Duodenal mucosa (tissue), 2 donors: Measurements from ENCODE around the gene ADCY2.

Source experiments
- H3K27ac ChIP-seq: one replicate; pipeline ENCODE4 v1.7.0; 2013; ENCODE audit warnings: low read depth, low read length
- H3K27me3 ChIP-seq, 2 donors: one replicate each; pipeline ENCODE4 v1.7.0; 2013; ENCODE audit warnings: low read length in 2 of 2, control low read depth in 1 of 2; ENCODE audit not compliant: insufficient read depth in 2 of 2, control insufficient read depth in 1 of 2
- H3K36me3 ChIP-seq, 2 donors: one replicate each; pipeline ENCODE4 v1.7.0; 2013; ENCODE audit warnings: low read length in 2 of 2, control low read depth in 1 of 2; ENCODE audit not compliant: insufficient read depth in 2 of 2, control insufficient read depth in 1 of 2
- H3K4me1 ChIP-seq, 2 donors: one replicate each; pipeline ENCODE4 v1.7.0; 2013; ENCODE audit warnings: low read length in 2 of 2, control low read depth in 1 of 2; ENCODE audit not compliant: insufficient read depth in 2 of 2, control insufficient read depth in 1 of 2
- H3K4me3 ChIP-seq, 2 donors: one replicate each; pipeline ENCODE4 v1.7.0; 2013; ENCODE audit warnings: low read length in 2 of 2, low read depth in 1 of 2
- H3K9ac ChIP-seq, 2 donors: one replicate each; pipeline ENCODE4 v1.7.0; 2013; ENCODE audit warnings: low read length in 2 of 2, low read depth in 1 of 2
- H3K9me3 ChIP-seq, 2 donors: one replicate each; pipeline ENCODE4 v1.7.0; 2013; ENCODE audit warnings: low read length in 2 of 2, control low read depth in 1 of 2; ENCODE audit not compliant: control insufficient read depth in 1 of 2

Gene ADCY2

DNA sequence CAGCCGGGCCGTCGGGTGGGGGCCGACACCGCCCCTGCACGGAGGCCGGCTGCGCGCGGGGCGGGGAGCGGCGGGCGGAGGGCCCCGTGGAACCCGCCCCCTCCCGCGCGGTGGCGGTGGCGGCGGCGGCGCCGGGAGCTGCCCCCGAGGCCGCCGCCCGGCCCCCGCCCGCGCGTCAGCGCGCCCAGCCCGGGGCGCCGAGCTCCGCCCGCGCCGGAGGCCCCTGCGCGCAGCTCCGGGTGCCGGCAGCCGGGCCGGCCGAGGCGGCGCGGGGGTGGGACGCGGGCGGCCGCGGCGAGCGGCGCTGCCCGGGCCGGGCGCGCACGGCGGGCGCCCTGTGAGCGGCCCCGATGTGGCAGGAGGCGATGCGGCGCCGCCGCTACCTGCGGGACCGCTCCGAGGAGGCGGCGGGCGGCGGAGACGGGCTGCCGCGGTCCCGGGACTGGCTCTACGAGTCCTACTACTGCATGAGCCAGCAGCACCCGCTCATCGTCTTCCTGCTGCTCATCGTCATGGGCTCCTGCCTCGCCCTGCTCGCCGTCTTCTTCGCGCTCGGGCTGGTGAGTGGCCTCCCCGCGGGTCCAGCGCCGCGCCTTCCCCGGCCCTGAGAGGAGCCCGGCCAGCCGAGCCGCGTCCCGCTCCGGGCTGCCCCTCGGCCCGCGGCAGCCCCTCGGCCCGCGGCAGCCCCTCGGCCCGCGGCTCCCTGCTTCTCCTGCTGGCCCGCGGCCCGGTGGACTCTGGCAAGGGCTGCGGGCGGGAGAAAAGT is at the start of gene ADCY2:
TSS of gene ADCY2 (plus strand) at position 192 of the 766 bp plus-strand sequence. CDS start at position 351, 159 bp downstream.
- Histone ChIP-seq H3K27ac (no peak within 1 kb of the TSS), H3K9ac (peak within 1 kb of the TSS in 1 of 2 donors; percentile 0), H3K27me3 (peaks cover 20 to 27% of the 10 kb centered on the region in 2 donors)

DNA sequence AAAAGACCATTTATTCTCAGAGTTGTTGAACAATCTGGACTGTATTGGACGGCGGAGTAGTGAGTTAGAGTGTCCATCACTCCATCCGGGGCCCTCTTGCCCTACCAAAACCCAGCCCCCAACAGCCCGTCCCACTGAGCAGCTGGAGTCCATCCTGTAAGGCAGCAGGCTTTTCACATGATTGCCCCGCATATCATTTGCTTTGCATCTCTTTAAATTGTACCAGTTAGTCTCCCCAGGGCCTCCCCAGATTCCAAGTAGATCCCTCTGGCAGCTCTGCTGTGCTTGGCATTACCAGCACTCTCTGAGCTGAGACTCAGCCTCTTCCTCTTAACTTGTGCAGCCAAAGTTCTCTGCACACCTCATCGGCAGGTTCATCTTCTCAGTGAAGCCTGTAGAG is 48.6 kb upstream of the ADCY2 start:
- no peak overlapping the region for H3K4me3 ChIP-seq
- H3K27ac ChIP-seq = no peak overlapping the region
- H3K4me1 ChIP-seq = no peaks in the 10 kb centered on the region
- no peaks in the 10 kb centered on the region for H3K27me3 ChIP-seq
- H3K9me3 ChIP-seq = no peaks in the 10 kb centered on the region
- H3K9ac ChIP-seq = no peak overlapping the region
- H3K36me3 ChIP-seq = no peaks in the 10 kb centered on the region

More for the DNA sequence above, at the start of gene ADCY2:
- H3K4me3 ChIP-seq = peak within 1 kb of the TSS; percentile 63 to 66
- H3K4me1 ChIP-seq = peaks cover 19 to 21% of the 10 kb centered on the region in 2 donors
- no peaks in the 10 kb centered on the region for H3K9me3 ChIP-seq
- H3K36me3 ChIP-seq = no peaks in the 10 kb centered on the region

GRCh38 chr5:7348168-7348854 is 47.6 kb upstream of the ADCY2 start:
- no peak overlapping the region for H3K27ac ChIP-seq
- H3K9ac ChIP-seq = no peak overlapping the region
- H3K4me3 ChIP-seq = no peak overlapping the region
- H3K9me3 ChIP-seq = no peaks in the 10 kb centered on the region
- H3K27me3 ChIP-seq = no peaks in the 10 kb centered on the region
- H3K4me1 ChIP-seq = no peaks in the 10 kb centered on the region
- H3K36me3 ChIP-seq = no peaks in the 10 kb centered on the region

DNA sequence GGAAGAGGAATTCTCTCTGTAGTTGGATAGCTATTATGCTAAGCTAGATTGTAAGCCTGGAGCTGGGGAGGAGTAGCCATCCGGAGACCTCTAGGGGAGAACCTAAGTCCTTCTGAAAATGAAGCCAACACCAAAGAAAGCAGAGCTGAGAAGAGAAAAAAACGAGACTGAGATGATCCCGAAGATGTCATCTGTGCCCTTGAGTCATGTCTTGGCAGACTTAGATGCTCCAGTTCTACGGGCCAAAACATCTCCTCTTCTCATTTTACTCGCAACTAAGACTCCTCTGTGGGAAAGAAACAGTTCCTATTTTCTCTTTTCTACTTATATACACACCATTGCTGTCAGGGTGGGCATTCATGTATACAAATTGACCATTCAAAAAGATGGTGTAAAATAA is 34.3 kb upstream of the ADCY2 start:
- no peaks in the 10 kb centered on the region for H3K27me3 ChIP-seq
- no peaks in the 10 kb centered on the region for H3K36me3 ChIP-seq
- no peak overlapping the region for H3K27ac ChIP-seq
- H3K9ac ChIP-seq = no peak overlapping the region
- H3K9me3 ChIP-seq = no peaks in the 10 kb centered on the region
- no peak overlapping the region for H3K4me3 ChIP-seq
- H3K4me1 ChIP-seq = no peaks in the 10 kb centered on the region

GRCh38 chr5:7363067-7363677 is 32.8 kb upstream of the ADCY2 start:
- no peak overlapping the region for H3K27ac ChIP-seq
- H3K9me3 ChIP-seq = no peaks in the 10 kb centered on the region
- no peaks in the 10 kb centered on the region for H3K36me3 ChIP-seq
- H3K4me1 ChIP-seq = no peaks in the 10 kb centered on the region
- H3K9ac ChIP-seq = no peak overlapping the region
- no peaks in the 10 kb centered on the region for H3K27me3 ChIP-seq
- no peak overlapping the region for H3K4me3 ChIP-seq

DNA sequence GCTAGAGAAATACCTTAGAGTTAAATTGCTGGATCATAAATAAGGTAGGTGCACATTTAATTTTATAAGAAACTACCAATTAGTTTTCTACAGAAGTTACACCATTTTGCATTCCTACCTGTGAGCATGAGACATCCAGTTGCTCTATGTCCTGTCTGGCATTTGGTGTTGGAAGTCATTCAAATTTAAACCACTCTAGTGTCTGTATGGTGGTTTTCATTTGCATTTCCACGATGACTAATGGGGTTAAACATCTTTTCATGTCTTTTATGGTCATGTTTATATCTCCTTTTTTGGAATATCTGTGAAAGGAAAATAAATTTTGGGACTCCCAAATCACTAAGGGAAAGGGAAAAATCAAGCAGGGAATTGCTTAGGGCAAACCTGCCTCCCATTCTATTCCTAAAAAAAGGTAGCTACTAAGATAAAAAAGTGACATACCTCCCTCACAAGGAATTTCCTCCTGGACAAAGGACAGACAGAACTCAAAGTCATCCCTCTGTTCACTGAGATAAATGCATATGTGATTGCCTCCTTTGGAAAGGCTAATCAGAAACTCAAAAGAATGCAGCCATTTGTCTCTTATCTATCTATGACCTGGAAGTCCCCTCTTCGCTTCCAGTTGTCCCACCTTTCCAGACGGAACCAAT is 31.6 kb upstream of the ADCY2 start:
- no peak overlapping the region for H3K27ac ChIP-seq
- H3K36me3 ChIP-seq = no peaks in the 10 kb centered on the region
- no peaks in the 10 kb centered on the region for H3K4me1 ChIP-seq
- H3K27me3 ChIP-seq = no peaks in the 10 kb centered on the region
- H3K4me3 ChIP-seq = no peak overlapping the region
- no peaks in the 10 kb centered on the region for H3K9me3 ChIP-seq
- no peak overlapping the region for H3K9ac ChIP-seq

DNA sequence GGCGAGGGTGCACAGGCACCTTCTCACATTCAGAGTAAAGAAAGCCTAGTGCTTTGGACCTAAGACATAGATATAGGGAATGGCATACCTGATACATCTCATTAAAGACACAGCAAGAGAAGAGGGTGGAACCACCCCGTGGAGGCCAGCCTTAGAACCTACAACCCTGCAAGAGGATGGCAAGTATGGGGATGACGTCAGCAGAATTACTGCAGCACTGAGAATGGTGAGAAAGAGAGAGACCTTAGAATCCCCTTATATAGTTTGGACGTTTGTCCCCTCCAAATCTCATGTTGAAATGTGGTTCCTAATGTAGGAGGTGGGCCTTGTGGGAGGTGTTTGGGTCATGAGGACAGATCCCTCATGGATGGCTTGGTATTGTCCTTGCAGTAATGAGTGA is 28.2 kb upstream of the ADCY2 start:
- Histone ChIP-seq H3K4me3 (no peak overlapping the region), H3K9ac (no peak overlapping the region), H3K9me3 (no peaks in the 10 kb centered on the region), H3K27me3 (no peaks in the 10 kb centered on the region), H3K27ac (no peak overlapping the region), H3K4me1 (no peaks in the 10 kb centered on the region), H3K36me3 (no peaks in the 10 kb centered on the region)

DNA sequence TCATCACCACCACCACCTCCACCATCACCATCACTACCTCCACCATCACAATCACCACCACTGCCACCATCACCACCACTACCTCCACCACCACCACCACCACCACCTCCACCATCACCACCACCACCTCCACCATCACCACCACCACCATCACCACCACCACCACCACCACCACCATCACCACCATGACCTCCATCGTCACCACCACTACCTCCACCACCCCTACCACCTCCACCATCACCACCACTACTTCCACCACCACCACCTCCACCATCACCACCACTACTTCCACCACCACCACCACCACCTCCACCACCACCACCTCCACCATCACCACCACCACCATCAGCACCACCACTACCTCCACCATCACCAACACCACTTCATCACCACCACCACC is 23.5 kb upstream of the ADCY2 start:
- H3K27me3 ChIP-seq = no peaks in the 10 kb centered on the region
- no peaks in the 10 kb centered on the region for H3K36me3 ChIP-seq
- H3K27ac ChIP-seq = no peak overlapping the region
- no peaks in the 10 kb centered on the region for H3K9me3 ChIP-seq
- H3K9ac ChIP-seq = no peak overlapping the region
- H3K4me3 ChIP-seq = no peak overlapping the region
- H3K4me1 ChIP-seq = no peaks in the 10 kb centered on the region

DNA sequence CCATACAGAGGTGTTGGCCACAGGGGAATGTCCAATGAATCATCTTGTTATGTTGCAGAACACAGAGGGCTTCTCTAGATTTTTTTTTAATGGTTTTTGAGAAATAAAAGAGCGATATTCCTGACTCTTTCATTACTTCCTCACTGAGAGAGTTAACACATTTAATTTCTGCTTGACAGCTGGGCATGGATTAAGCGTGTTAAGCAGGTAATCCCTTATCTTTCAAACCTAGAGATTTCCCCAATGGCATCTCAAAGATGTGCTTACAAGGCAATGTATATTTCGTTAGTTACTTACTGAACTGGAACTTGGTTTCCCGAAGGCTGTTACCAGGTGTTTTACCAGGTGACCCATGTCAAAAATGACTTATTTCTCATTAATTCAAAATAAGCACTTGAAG is 21.8 kb upstream of the ADCY2 start:
- Histone ChIP-seq H3K4me1 (no peaks in the 10 kb centered on the region), H3K9ac (no peak overlapping the region), H3K36me3 (no peaks in the 10 kb centered on the region), H3K9me3 (no peaks in the 10 kb centered on the region), H3K4me3 (no peak overlapping the region), H3K27me3 (no peaks in the 10 kb centered on the region), H3K27ac (no peak overlapping the region)

- Histone ChIP-seq H3K4me1 (no peaks in the 10 kb centered on the region), H3K27ac (no peak overlapping the region), H3K9ac (no peak overlapping the region)
Observed at GRCh38 chr5:7375457-7375856, 20.5 kb upstream of the ADCY2 start.

More at GRCh38 chr5:7375457-7375856, 20.5 kb upstream of the ADCY2 start:
- no peak overlapping the region for H3K4me3 ChIP-seq
- H3K36me3 ChIP-seq = no peaks in the 10 kb centered on the region
- no peaks in the 10 kb centered on the region for H3K27me3 ChIP-seq
- H3K9me3 ChIP-seq = no peaks in the 10 kb centered on the region
